ENCODE measurements around the gene MPI. TPM values are rescaled to one million over a fixed set of nuclear protein-coding genes. Genes with fewer than 3 reads are reported as not detected.
"Not testable (repeated sequence)": the region's sequence is repeated elsewhere in the genome, so short reads cannot be mapped to it uniquely, and the experiment has no call there.

MPI gene
- total RNA-seq, 6 experiments from 2014 or later: 32.3 to 43.0 (median 35.4) TPM

DNA sequence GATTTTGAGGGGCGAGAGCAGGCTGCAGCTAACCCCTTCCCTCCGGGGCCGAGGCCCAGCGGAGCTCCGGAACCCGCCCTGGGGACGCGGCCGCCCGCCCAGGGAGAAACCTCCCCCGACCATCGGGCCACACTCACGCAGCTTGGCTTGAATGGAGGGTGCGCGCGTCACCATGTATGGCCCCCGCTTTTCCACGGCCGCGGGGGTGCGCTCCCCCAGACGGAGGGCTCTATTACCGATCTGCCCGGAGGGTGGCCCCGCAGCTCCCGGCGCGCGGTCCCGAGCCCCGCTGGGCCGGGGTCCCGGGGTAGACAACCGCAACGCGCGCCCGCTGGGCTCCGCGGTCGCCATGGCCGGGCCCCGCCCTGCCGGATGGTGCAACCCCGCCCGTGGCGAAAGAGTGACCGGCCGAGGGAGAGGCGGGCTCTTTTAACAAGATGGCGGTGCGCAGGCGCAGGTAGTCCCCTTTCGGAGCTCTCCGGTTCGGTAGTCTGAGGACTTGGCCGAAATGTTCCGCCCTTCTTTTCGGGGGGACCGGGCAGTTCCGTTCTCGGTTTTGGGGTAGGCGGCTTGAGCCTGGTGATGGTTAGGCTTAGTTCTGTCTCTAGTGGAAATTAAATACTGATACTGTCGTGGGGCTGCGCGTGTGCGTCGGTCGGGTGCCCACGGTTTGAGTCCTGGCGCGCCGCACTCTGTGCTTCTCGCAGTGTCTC is 16.8 kb downstream of the MPI start, which contains the start of gene FAM219B:
FAM219B (minus strand) TSS at position 402 of the 713 bp plus-strand sequence; CDS start at position 351, 51 bp downstream.
- DNase-seq: peak; percentile 81
- peak within 1 kb of the TSS; percentile 98 for H3K4me3 Mint-ChIP-seq
- TF ChIP-seq, protein P1, sequence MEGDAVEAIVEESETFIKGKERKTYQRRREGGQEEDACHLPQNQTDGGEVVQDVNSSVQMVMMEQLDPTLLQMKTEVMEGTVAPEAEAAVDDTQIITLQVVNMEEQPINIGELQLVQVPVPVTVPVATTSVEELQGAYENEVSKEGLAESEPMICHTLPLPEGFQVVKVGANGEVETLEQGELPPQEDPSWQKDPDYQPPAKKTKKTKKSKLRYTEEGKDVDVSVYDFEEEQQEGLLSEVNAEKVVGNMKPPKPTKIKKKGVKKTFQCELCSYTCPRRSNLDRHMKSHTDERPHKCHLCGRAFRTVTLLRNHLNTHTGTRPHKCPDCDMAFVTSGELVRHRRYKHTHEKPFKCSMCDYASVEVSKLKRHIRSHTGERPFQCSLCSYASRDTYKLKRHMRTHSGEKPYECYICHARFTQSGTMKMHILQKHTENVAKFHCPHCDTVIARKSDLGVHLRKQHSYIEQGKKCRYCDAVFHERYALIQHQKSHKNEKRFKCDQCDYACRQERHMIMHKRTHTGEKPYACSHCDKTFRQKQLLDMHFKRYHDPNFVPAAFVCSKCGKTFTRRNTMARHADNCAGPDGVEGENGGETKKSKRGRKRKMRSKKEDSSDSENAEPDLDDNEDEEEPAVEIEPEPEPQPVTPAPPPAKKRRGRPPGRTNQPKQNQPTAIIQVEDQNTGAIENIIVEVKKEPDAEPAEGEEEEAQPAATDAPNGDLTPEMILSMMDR (IDR thresholded peaks at IDR 0.05): no peak
- peaks cover 35% of the 10 kb centered on the region for H3K4me1 Mint-ChIP-seq (ENCODE audit: low read depth)
- H3K27ac Mint-ChIP-seq: peak within 1 kb of the TSS; percentile 94
- peaks cover 20% of the 10 kb centered on the region; the same call in 1 of the 2 replicates for H3K36me3 Mint-ChIP-seq (ENCODE audit: low read depth)
- peaks cover 2% of the 10 kb centered on the region; the same call in 1 of the 2 replicates for H3K27me3 Mint-ChIP-seq (ENCODE audit: insufficient read depth)
- H3K9me3 Mint-ChIP-seq: no peaks in the 10 kb centered on the region

DNA sequence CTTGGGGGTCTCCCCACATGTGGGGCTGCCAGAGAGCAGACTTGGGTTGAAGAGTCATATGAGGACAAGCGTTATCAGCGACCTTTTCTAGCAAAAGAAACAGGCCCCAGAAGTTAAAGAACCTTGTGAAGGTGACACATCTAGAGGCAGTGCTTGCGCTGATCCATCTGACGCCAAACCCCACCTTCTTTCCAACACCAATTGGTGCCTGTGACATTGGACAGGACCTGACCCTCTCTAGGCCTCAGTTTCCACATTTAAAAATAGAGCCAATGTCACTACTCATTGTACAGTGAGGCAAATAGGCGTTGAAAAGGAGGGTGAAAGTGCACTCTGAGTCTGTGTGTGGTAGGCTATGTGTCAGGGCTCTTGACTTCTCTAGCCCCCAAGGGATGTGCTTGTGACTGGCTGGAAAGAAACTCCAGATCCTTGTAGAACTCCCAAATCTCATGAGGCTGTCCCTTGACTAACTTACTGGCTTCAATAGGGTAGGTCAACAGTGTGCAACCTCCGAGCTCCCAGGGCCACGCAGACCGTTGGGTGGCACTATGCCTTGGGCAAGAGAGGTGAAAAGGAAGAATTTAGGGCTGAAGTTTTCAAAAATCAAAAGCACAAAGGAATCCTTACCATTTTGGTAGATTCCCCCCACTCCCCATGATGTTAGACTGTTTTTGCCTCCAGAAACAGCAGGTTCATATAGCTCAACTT is 17.5 kb downstream of the MPI start:
- H3K9me3 Mint-ChIP-seq: no peaks in the 10 kb centered on the region
- peaks cover 21% of the 10 kb centered on the region; the same call in 1 of the 2 replicates for H3K36me3 Mint-ChIP-seq (ENCODE audit: low read depth)
- peaks cover 35% of the 10 kb centered on the region for H3K4me1 Mint-ChIP-seq (ENCODE audit: low read depth)
- H3K4me3 Mint-ChIP-seq: peak overlapping the region; percentile 98
- H3K27me3 Mint-ChIP-seq (ENCODE audit: insufficient read depth): peaks cover 2% of the 10 kb centered on the region; the same call in 1 of the 2 replicates
- DNase-seq: no peak
- peak overlapping the region; percentile 94 for H3K27ac Mint-ChIP-seq
- TF ChIP-seq, protein P1 (IDR thresholded peaks at IDR 0.05): no peak

DNA sequence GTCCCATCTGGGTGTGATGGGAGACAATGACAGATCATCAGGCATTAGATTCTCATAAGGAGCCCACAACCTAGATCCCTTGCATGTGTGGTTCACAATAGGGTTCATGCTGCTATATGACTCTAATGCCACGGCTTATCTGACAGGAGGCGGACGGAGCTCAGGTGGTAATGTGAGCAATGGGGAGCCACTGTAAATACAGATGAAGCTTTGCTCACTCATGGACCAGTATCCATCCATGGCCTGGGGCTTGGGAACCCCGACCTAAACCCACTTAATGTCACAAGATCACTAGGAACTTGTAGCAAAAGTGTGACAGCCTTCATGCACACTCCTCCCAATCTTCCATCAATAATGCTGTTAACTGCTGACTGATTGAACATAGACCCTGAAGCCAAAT is 18.8 kb downstream of the MPI start:
- Mint-ChIP-seq H3K4me3 (no peak overlapping the region), H3K36me3 (ENCODE audit: low read depth) (peaks cover 20% of the 10 kb centered on the region; the same call in 1 of the 2 replicates), H3K4me1 (ENCODE audit: low read depth) (peaks cover 40% of the 10 kb centered on the region), H3K27me3 (ENCODE audit: insufficient read depth) (peaks cover 2% of the 10 kb centered on the region; the same call in 1 of the 2 replicates), H3K27ac (no peak overlapping the region), H3K9me3 (no peaks in the 10 kb centered on the region)
- TF ChIP-seq, protein P1 (IDR thresholded peaks at IDR 0.05): no peak
- no peak for DNase-seq

DNA sequence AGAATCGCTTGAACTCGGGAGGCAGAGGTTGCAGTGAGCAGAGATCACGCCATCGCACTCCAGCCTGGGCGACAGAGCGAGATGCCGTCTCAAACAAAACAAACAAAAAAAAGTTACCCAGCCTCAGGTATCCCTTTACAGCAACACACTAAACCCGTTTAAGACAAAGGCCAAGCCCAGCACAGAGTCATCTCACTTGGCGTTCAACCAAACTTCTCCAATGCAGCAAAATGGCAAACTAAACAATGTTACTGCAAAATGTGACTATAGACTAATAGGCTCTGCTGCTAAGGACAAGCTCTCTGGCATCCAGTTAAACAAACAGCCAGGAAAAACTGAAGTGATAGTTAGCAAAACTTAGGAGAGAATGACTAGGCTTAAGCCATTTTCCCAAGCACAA is 23.2 kb downstream of the MPI start:
- DNase-seq: peak; percentile 43
- TF ChIP-seq, protein P1 (IDR thresholded peaks at IDR 0.05): no peak
- Mint-ChIP-seq H3K4me3 (no peak overlapping the region), H3K4me1 (ENCODE audit: low read depth) (peaks cover 7% of the 10 kb centered on the region), H3K27me3 (ENCODE audit: insufficient read depth) (no peaks in the 10 kb centered on the region; the same call in 1 of the 2 replicates), H3K27ac (peak overlapping the region; percentile 79), H3K36me3 (ENCODE audit: low read depth) (peaks cover 14% of the 10 kb centered on the region), H3K9me3 (no peaks in the 10 kb centered on the region)

DNA sequence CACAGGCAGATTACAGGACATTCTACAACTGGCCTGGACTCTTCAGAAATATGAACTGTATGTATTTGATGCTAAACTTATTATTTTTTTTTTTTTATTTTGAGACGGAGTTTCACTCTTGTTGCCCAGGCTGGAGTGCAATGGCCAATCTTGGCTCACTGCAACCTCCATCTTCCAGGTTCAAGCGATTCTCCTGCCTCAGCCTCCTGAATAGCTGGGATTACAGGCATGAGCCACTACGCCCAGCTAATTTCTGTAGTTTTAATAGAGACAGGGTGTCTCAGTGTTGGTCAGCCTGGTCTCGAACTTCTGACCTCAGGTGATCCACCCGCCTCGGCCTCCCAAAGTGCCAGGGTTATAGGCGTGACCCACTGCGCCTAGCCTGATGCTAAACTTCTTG is 24.0 kb downstream of the MPI start:
- not testable (repeated sequence) for H3K4me1 Mint-ChIP-seq (ENCODE audit: low read depth); H3K27me3 Mint-ChIP-seq (ENCODE audit: insufficient read depth); H3K4me3 Mint-ChIP-seq; DNase-seq; H3K9me3 Mint-ChIP-seq
- peak overlapping the region; percentile 79 for H3K27ac Mint-ChIP-seq
- H3K36me3 Mint-ChIP-seq (ENCODE audit: low read depth): peaks cover 20% of the 10 kb centered on the region

DNA sequence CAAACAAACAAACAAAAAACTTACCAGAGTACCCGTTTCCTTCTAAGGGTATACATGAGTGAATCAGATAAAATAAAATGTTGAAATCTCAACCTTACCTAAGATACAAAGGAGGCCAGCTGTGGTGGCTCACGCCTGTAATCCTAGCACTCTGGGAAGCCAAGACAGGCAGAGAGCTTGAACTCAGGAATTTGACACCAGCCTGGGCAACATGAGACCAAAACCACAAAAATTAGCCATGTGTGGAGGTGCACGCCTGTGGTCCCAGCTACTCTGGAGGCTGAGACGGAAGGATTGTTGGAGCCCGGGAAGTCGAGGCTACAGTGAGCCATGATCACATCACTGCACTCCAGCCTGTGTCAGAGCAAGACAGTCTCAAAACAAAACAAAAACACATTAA is 27.8 kb downstream of the MPI start:
- TF ChIP-seq, protein P1 (IDR thresholded peaks at IDR 0.05): no peak
- peaks cover 31% of the 10 kb centered on the region for H3K36me3 Mint-ChIP-seq (ENCODE audit: low read depth)
- no peaks in the 10 kb centered on the region for H3K27me3 Mint-ChIP-seq (ENCODE audit: insufficient read depth)
- no peak overlapping the region for H3K4me3 Mint-ChIP-seq
- peaks cover 7% of the 10 kb centered on the region for H3K4me1 Mint-ChIP-seq (ENCODE audit: low read depth)
- H3K27ac Mint-ChIP-seq: no peak overlapping the region
- DNase-seq: no peak
- no peaks in the 10 kb centered on the region for H3K9me3 Mint-ChIP-seq
